Activated T-cell treated with anti-CD3 and anti-CD28 coated beads for 48 hours (primary cell): ENCODE measurements around the gene STYXL1.

ENCODE experiments used
- DNase-seq: peaks from one replicate; pipeline ENCODE4 v3.0.0-alpha.2; 2020; ENCODE audit warnings: low read depth

STYXL1 gene

GRCh38 chr7:75992083-75992755 is 55.6 kb downstream of the STYXL1 start:
- DNase-seq, result no peak

DNA sequence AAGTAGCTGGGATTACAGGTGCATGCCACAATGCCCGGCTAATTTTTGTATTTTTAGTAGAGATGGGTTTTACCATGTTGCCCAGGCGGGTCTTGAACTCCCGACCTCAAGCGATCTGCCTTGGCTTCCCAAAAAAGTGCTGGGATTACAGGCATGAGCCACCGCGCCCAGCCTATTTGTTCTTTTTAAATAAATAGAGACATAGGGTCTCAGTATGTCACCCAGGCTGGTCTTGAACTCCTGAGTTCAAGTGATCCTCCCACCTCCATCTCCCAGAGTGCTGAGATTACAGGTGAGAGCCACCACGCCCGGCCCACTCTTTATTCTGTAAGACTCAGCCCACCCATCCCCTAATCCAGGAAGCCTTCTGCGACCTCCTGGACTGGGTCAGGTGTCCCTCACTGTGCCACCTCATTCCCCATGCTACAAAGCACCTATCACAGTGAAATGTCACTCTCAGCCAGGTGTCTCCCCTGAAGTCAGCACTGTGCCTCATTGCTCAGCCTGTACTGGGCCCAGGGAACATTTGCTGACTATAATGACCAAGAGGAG is 56.2 kb downstream of the STYXL1 start:
- DNase-seq, result no peak

DNA sequence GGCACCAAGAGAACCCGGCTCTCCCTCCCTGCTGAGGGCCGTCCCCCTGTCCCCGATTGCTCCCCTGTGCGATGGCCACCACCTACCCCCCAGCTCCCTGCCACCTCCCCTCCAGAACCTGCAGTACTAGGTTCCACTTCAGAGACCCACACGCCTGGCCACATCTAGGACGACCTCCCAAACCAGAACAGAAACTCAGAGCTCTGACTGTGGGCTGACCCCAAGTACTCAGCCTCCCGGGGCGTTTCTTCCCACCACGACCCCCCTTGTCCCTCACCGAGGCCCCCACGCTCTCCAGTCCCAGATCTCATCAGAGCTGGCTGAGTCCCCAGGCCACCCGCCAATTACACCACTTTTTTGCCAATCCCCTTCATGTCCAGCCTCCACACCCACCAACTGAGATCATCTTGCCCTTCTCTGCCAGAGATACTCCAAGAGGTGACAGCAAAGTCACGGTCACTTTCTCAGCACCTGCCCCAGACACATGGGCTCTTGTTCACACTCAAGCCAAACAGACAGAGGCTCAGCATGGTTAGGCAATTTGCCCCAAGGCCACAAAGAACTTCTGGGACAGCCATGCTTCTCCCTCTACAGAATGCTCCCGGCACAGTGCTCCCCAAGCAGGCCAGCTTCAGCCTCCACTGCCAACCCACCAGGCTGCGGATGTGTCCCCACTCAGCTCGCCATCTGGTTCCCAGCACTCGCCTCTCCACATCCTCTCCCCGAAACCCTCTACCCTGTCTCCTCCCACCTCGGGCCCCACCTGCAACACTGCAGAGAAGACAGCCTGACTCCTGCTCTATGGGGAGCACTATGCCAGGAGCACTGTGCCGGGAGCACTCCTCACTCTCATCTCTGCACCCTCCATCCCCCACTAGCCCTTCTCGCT is 58.1 kb downstream of the STYXL1 start:
- DNase-seq, result no peak

DNA sequence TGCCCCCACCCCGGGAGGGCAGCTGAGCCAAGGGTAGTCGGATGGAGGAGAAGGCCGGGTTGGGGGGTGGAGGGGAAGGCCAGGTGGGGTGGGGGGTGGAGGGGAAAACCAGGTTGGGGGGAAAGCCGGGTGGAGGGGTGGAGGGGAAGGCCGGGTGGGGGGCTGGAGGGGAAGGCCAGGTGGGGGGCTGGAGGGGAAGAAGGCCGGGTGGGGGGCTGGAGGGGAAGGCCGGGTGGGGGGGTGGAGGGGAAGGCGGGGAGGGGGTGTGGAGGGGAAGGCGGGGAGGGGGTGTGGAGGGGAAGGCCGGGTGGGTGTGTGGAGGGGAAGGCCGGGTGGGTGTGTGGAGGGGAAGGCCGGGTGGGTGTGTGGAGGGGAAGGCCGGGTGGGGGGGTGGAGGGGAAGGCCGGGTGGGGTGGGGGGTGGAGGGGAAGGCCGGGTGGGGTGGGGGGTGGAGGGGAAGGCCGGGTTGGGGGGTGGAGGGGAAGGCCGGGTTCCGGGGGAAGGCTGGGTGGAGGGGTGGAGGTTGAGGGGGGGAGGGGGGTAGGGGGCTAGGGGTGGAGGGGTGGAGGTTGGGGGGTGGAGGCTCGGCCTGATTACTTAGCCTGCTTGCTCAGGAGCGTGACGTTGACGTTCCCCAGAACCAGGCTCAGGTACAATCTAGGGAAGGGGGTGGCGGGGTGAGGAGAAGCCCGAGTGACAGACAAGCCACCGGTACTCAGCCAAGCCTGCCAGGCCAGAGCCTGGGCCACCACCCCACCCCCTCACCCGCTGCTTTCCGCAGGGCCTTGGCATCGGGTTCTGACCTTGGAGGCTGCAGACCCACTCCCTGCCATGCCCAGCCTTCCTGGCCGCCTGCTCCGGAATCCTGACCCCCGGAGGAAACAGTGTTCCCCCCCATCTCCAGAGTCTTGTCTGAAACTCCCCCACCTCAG is 59.0 kb downstream of the STYXL1 start:
- no peak for DNase-seq

GRCh38 chr7:75987805-75988567 is 59.8 kb downstream of the STYXL1 start:
- DNase-seq, result no peak

- DNase-seq, result no peak
These were observed 60.6 kb downstream of the STYXL1 start for GRCh38 chr7:75987026-75987804.

DNA sequence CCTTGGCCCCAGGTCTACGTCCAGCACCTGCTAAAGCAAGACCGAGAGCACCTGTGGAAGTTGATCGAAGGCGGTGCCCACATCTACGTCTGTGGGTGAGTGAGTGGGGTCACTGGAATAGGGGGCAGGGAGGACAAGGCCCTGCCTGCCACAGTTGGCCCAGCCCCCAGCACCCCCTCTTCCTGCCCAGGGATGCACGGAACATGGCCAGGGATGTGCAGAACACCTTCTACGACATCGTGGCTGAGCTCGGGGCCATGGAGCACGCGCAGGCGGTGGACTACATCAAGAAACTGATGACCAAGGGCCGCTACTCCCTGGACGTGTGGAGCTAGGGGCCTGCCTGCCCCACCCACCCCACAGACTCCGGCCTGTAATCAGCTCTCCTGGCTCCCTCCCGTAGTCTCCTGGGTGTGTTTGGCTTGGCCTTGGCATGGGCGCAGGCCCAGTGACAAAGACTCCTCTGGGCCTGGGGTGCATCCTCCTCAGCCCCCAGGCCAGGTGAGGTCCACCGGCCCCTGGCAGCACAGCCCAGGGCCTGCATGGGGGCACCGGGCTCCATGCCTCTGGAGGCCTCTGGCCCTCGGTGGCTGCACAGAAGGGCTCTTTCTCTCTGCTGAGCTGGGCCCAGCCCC is 61.5 kb downstream of the STYXL1 start:
- no peak for DNase-seq

DNA sequence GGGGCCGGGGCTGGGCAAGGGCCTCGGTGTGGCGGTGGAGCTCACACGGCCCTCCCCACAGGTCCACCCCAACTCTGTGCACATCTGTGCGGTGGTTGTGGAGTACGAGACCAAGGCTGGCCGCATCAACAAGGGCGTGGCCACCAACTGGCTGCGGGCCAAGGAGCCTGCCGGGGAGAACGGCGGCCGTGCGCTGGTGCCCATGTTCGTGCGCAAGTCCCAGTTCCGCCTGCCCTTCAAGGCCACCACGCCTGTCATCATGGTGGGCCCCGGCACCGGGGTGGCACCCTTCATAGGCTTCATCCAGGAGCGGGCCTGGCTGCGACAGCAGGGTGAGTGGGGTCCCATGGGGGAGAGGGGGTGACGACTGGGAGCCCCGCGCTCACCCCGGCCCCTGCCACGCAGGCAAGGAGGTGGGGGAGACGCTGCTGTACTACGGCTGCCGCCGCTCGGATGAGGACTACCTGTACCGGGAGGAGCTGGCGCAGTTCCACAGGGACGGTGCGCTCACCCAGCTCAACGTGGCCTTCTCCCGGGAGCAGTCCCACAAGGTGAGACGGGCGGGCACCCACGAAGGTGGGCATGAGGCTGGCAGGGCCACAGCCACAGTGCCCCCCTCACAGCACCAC is 62.2 kb downstream of the STYXL1 start:
- no peak for DNase-seq

GRCh38 chr7:75985009-75985517 is 62.7 kb downstream of the STYXL1 start:
- DNase-seq, result no peak

DNA sequence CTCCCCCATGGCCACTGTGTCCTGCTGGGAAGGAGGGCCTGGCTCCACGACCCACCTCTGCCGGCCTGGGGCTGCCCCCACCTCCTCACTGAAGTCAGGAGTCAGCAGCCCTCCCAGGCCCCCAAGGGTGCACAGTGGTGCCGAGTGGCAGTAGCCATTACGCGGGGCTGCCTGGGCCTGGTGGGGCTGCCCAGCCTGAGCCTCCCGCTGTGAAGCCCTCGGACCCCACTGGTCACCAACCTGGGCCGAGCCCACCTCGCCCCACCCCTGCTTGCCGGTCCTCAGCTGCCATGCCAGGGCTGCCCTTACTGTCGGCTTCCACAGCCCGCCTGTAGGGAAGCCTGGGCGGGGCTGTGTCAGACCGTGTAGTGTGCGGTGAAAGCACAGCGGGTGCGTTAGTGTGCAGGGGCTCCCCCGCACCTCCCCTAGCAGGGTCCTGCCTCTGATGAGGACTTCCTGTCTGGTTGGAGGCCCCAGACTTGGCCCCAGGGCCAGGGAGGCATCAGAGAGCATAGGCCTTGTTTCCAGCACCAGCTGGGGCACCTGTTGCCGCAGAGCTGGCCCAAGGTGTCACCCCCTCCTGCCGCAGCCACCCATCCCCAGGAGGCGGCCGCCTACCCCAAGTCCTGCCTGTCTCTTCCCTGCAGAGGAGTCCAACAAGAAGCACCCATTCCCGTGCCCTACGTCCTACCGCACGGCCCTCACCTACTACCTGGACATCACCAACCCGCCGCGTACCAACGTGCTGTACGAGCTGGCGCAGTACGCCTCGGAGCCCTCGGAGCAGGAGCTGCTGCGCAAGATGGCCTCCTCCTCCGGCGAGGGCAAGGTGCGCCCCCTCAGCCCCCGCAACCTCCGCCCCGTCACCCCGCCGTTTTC is 63.4 kb downstream of the STYXL1 start:
- no peak for DNase-seq

DNA sequence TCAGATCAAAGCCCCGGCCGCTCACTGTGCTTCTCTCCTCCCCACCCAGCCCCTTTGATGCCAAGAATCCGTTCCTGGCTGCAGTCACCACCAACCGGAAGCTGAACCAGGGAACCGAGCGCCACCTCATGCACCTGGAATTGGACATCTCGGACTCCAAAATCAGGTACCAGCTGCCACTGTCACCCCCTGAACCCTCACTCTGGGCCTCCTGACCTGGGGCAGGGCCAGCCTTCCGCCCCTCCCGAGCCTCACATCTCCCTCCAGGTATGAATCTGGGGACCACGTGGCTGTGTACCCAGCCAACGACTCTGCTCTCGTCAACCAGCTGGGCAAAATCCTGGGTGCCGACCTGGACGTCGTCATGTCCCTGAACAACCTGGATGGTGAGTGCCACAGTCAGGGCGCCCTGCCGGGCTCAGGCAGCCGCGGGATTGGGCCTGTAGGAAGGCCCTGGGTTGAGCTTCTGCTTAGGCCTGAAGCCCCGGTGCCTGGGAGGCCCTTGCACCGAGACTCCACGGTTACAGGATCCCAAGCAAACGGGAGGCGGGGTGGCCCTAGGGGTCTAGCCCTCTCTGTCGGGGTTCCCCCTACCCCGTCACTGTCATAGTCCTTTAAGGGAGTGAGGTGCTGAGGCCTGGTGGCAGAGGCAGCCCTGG is 64.2 kb downstream of the STYXL1 start:
- no peak for DNase-seq

- DNase-seq, result no peak
These were observed 65.3 kb downstream of the STYXL1 start for GRCh38 chr7:75982306-75983064.

GRCh38 chr7:75981453-75982305 is 66.1 kb downstream of the STYXL1 start:
- no peak for DNase-seq

DNA sequence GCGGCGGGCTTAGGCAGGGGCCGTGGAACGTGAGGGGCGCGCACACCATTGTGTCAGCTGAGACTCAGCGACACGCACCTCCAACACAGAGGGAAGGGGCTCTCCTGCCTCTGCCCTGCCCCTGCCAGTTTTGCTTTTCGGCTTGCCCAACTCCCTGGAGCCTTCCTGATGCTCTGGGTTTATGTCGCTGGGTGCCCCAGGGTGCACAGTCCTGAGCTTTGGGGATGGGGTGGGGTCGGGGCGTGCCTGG is 66.7 kb downstream of the STYXL1 start:
- no peak for DNase-seq

DNA sequence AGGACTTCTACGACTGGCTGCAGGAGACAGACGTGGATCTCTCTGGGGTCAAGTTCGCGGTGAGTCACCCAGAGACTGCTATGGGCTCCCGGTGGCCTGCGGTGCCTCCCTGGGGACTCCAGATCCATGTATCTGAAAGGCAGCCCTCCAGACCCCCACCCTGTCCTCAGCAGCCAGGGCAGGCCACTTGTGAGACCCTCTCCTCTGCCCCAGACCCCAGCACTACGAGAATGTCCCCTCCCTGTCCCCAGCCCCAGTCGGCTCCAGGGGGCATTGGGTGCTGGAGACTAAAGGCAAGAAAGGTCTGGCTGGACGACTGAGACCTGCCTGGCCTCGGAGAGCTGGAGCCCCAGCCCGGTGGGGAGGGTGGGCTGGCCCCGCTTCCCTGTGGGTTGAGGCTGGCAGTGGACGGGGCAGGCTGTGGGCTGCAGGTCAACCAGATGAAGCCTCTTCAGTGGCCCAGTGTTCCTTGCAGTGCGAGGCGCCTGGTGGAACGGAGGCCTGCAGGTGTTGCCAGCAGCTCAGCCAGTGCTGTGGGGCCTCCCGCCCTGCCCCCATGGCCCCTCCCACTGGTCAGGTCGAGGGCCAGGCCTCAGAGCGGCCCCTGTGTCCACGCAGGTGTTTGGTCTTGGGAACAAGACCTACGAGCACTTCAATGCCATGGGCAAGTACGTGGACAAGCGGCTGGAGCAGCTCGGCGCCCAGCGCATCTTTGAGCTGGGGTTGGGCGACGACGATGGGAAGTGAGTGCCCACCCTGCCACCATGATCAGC is 67.2 kb downstream of the STYXL1 start:
- DNase-seq, result no peak
